Ascending aorta (tissue), 2 donors: ENCODE results near the gene CCL23. TPM values are rescaled to one million over a fixed set of nuclear protein-coding genes. Genes with fewer than 3 reads are reported as not detected.

ENCODE experiments used
- DNase-seq, 2 donors: peaks; one replicate each; pipeline ENCODE4 v3.0.0-alpha.2; 2019; ENCODE audit warnings: low spot score in 2 of 2
- H3K27ac ChIP-seq, 2 donors: fragments of 200-600 bp; sonication (generic); one replicate each; pipeline ENCODE4 v1.5.1; 2016 to 2017; ENCODE audit warnings: mild to moderate bottlenecking in 1 of 2
- H3K27me3 ChIP-seq: fragments of 200-600 bp; sonication (generic); one replicate; pipeline ENCODE4 v1.5.1; 2017
- H3K36me3 ChIP-seq, 2 donors: fragments of 200-600 bp; sonication (generic); one replicate each; pipeline ENCODE4 v1.5.1; 2016
- H3K4me1 ChIP-seq, 2 donors: fragments of 200-600 bp; sonication (generic); one replicate each; pipeline ENCODE4 v1.5.1; 2016 to 2017; ENCODE audit warnings: mild to moderate bottlenecking in 1 of 2
- H3K4me3 ChIP-seq, 2 donors: fragments of 200-600 bp; sonication (generic); one replicate each; pipeline ENCODE4 v1.5.1; 2016 to 2017; ENCODE audit warnings: mild to moderate bottlenecking in 1 of 2
- H3K9me3 ChIP-seq, 2 donors: fragments of 200-600 bp; sonication (generic); one replicate each; pipeline ENCODE4 v1.5.1; 2016
- intact Hi-C: fragments of 100-400 bp; cut with DNase I; formaldehyde crosslinking; loops from one replicate; pipeline ENCODE4 v1.15.1; 2023
- total RNA-seq: library from RNA; depleted of rRNA; stranded (reverse); fragments of >200 nt; gene quantifications from one replicate; pipeline ENCODE4 v1.1.0, GENCODE V29; 2016
- TF ChIP-seq, protein P1 (sequence below), 3 experiments: fragments of 200-600 bp in 2 of 3; fragments of 450-650 bp in 1 of 3; sonication (generic) in 2 of 3; IDR thresholded peaks; one replicate each; pipeline ENCODE4 v1.5.1; 2016 to 2019; ENCODE audit warnings: antibody characterized with exemption in 3 of 3, mild to moderate bottlenecking in 1 of 3, moderate library complexity in 1 of 3

CCL23 gene
- total RNA-seq, 1 donor from 2014 or later = 29.7 TPM

- TF ChIP-seq, protein P1, sequence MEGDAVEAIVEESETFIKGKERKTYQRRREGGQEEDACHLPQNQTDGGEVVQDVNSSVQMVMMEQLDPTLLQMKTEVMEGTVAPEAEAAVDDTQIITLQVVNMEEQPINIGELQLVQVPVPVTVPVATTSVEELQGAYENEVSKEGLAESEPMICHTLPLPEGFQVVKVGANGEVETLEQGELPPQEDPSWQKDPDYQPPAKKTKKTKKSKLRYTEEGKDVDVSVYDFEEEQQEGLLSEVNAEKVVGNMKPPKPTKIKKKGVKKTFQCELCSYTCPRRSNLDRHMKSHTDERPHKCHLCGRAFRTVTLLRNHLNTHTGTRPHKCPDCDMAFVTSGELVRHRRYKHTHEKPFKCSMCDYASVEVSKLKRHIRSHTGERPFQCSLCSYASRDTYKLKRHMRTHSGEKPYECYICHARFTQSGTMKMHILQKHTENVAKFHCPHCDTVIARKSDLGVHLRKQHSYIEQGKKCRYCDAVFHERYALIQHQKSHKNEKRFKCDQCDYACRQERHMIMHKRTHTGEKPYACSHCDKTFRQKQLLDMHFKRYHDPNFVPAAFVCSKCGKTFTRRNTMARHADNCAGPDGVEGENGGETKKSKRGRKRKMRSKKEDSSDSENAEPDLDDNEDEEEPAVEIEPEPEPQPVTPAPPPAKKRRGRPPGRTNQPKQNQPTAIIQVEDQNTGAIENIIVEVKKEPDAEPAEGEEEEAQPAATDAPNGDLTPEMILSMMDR (IDR thresholded peaks at IDR 0.05) = no peak
- H3K27me3 ChIP-seq = no peaks in the 10 kb centered on the region
- H3K4me3 ChIP-seq = no peak overlapping the region
- DNase-seq = no peak
- no peaks in the 10 kb centered on the region for H3K36me3 ChIP-seq
- intact Hi-C loops = no loop called here
- H3K9me3 ChIP-seq = no peaks in the 10 kb centered on the region
- no peaks in the 10 kb centered on the region for H3K4me1 ChIP-seq
- no peak overlapping the region for H3K27ac ChIP-seq
Observed at GRCh38 chr17:36034127-36034526, 16.4 kb upstream of the CCL23 start.

GRCh38 chr17:36030956-36031355 lies 13.2 kb upstream of the CCL23 start:
- Histone ChIP-seq H3K27me3 (no peaks in the 10 kb centered on the region), H3K27ac (no peak overlapping the region), H3K9me3 (no peaks in the 10 kb centered on the region), H3K4me1 (no peaks in the 10 kb centered on the region), H3K4me3 (no peak overlapping the region), H3K36me3 (no peaks in the 10 kb centered on the region)
- intact Hi-C loops = no loop called here
- TF ChIP-seq, protein P1 (IDR thresholded peaks at IDR 0.05) = no peak
- DNase-seq = no peak

DNA sequence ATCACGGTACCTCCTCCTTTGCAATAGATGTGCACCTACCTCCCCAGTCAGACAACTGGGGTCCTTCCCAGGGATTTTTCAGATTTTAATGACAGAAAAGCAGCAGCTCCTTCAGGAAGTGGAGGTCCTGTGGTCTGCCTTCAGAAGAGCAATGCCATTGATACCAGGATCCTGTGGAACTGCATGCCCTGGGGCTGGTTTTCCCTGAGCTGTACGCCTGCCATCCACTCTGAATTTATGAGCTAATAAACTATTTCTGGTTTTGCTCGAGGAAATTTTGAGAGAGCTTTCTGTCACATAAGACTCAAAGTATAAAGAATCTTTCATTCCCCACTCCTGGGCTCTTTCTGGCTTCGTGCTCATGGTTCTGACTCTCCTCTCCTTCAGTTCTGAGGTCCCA lies 10.0 kb upstream of the CCL23 start:
- Histone ChIP-seq H3K27ac (no peak overlapping the region), H3K27me3 (no peaks in the 10 kb centered on the region), H3K36me3 (no peaks in the 10 kb centered on the region), H3K9me3 (no peaks in the 10 kb centered on the region), H3K4me1 (no peaks in the 10 kb centered on the region), H3K4me3 (no peak overlapping the region)
- no peak for DNase-seq
- TF ChIP-seq, protein P1 (IDR thresholded peaks at IDR 0.05) = no peak
- intact Hi-C loops = no loop called here

DNA sequence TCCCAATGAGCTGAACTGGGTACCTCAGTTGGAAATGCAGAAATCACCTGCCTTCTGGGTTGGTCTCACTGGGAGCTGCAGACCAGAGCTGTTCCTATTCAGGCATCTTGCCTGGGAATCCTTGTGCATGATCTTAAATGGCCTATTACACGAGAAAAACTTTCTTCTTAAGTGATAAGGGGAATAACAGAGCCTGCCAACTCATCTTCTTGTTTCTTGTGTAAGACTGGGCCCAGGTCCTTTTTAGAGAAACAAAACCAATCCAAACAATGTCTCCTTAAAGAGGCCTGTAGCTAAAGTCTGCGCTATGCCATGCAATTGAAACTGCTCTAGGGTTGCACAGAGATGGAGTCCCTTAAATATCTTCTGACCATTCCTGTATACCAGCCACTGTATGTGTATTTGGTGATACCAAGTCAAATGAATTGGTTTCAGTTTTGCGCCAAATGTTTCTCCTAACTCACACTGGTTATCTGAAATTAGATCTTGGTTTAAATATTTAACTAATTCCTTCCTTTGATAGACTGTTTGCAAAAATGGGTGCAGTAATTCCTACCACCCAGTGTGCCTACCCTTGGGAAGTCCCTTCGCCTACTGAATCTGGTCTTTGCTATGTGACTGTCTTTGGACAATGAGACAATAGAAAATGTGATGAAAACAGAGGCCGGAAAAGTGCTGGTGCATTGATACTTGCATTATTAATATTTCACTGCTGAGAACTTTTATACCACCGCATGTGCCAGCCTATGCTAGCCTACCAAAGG lies 6.5 kb upstream of the CCL23 start:
- H3K4me1 ChIP-seq = no peaks in the 10 kb centered on the region
- TF ChIP-seq, protein P1 (IDR thresholded peaks at IDR 0.05) = no peak
- no peaks in the 10 kb centered on the region for H3K27me3 ChIP-seq
- H3K4me3 ChIP-seq = no peak overlapping the region
- H3K27ac ChIP-seq = no peak overlapping the region
- H3K9me3 ChIP-seq = no peaks in the 10 kb centered on the region
- DNase-seq = no peak
- intact Hi-C loops = no loop called here
- H3K36me3 ChIP-seq = no peaks in the 10 kb centered on the region

DNA sequence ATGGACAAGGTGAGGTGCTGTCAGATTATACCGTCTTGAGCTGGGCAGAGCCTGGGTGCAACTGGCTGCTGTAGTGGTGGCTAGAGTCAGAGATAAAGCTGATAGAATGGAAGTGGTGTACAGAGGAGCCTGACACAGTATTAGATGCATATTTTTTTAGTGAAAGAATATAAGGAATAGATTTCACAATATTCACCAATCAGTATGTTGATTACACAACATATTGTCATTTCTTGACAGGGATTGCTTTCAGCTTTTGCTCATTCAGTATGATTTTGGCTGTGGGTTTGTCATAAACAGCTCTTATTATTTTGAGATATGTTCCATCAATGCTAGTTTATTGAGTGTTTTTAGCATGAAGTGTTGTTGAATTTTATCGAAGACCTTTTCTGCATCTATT lies 1.7 kb upstream of the CCL23 start:
- Histone ChIP-seq H3K4me3 (no peak overlapping the region), H3K9me3 (no peaks in the 10 kb centered on the region), H3K27me3 (no peaks in the 10 kb centered on the region), H3K27ac (no peak overlapping the region), H3K36me3 (no peaks in the 10 kb centered on the region), H3K4me1 (no peaks in the 10 kb centered on the region)
- DNase-seq = no peak
- intact Hi-C loops = no loop called here
- TF ChIP-seq, protein P1 (IDR thresholded peaks at IDR 0.05) = no peak
